HepG2 (cell line): ENCODE results near the gene DLG2. TPM values are rescaled to one million over a fixed set of nuclear protein-coding genes. Genes with fewer than 3 reads are reported as not detected.

Experiments used
- ATAC-seq: fragments of 200-7000 bp; cut with Tn5 transposase; 3 replicates; pipeline ENCODE4 v1.9.1; 2020; ENCODE audit warnings: mild to moderate bottlenecking, moderate library complexity
- BruUV-seq: library from RNA; stranded (reverse); fragments of 400-500 nt; replicated peaks from 2 replicates; lab custom pipeline; 2021; lab: Mats Ljungman, UMichigan
- CTCF ChIA-PET: fragments of 300-600 bp; formaldehyde crosslinking; extraction: SDS; loops from one replicate; lab custom pipeline; 2021; ENCODE audit warnings: low total read pairs, inconsistent platforms, low intra/inter-chr PET ratio; lab: Yijun Ruan, JAX
- POLR2A ChIA-PET: fragments of 350-600 bp; sonication (Branson Sonifier 250); formaldehyde crosslinking; loops from one replicate; lab custom pipeline; 2020; ENCODE audit warnings: antibody characterized with exemption, inconsistent platforms; lab: Yijun Ruan, JAX
- DNase-seq: peaks from one replicate; pipeline ENCODE4 v3.0.0-alpha.2; 2015; ENCODE audit warnings: low spot score
- FAIRE-seq: peaks from 3 replicates; lab custom pipeline; 2011; peaks lifted over from hg19 to GRCh38; lab: Jason Lieb, UNC
- H2AFZ ChIP-seq: one replicate; pipeline ENCODE4 v1.6.1; 2011; ENCODE audit warnings: low read length, inconsistent platforms
- H3K27ac ChIP-seq: fragments of 300-600 bp; 3 replicates; pipeline ENCODE4 v1.8.0; 2011; ENCODE audit warnings: mixed run types, mild to moderate bottlenecking, mixed read lengths, low read length, inconsistent platforms; ENCODE audit not compliant: insufficient read depth; ENCODE audit errors: extremely low read length
- H3K27me3 ChIP-seq, 2 experiments: fragments of 200-600 bp in 1 of 2; 2 replicates in 1 of 2; 3 replicates in 1 of 2; pipeline versions ENCODE4 v1.6.0 to v1.8.0; 2011; ENCODE audit warnings: low read length in 2 of 2, mild to moderate bottlenecking in 2 of 2, moderate library complexity in 2 of 2, inconsistent platforms in 1 of 2; ENCODE audit not compliant: insufficient read depth in 2 of 2, control insufficient read depth in 1 of 2
- H3K36me3 ChIP-seq, 2 experiments: fragments of 200-600 bp in 1 of 2; replicated peaks in 1 of 2; 2 replicates in 1 of 2; 3 replicates in 1 of 2; pipeline versions ENCODE4 v1.5.1 to v1.8.0; 2011; ENCODE audit warnings: low read length in 2 of 2, inconsistent platforms in 1 of 2; ENCODE audit not compliant: insufficient read depth in 2 of 2, control insufficient read depth in 1 of 2
- H3K4me1 ChIP-seq: 2 replicates; pipeline ENCODE4 v1.5.1; 2012; ENCODE audit warnings: low read length, inconsistent platforms; ENCODE audit not compliant: insufficient read depth
- H3K4me2 ChIP-seq: 2 replicates; pipeline ENCODE4 v1.6.0; 2011; ENCODE audit warnings: low read depth, low read length, inconsistent platforms
- H3K4me3 ChIP-seq, 3 experiments: fragments of 200-600 bp in 1 of 3; sonication (generic), shearing (Covaris generic) in 1 of 3; replicated peaks in 1 of 3; 2 replicates each; pipeline ENCODE4 v1.5.1; 2011 to 2016; ENCODE audit warnings: low read length in 3 of 3, inconsistent platforms in 2 of 3, low read depth in 2 of 3, mild to moderate bottlenecking in 2 of 3, control low read depth in 1 of 3, mixed read lengths in 1 of 3; ENCODE audit not compliant: insufficient read depth in 1 of 3
- H3K79me2 ChIP-seq: one replicate; pipeline ENCODE4 v1.6.1; 2011; ENCODE audit warnings: low read length, inconsistent platforms; ENCODE audit not compliant: insufficient read depth
- H3K9ac ChIP-seq: 2 replicates; pipeline ENCODE4 v1.6.0; 2011; ENCODE audit warnings: mild to moderate bottlenecking, low read depth, low read length, inconsistent platforms; ENCODE audit not compliant: insufficient read depth
- H3K9me3 ChIP-seq: 2 replicates; pipeline ENCODE4 v1.5.1; 2012; ENCODE audit warnings: mild to moderate bottlenecking, low read length
- H4K20me1 ChIP-seq: 2 replicates; pipeline ENCODE4 v1.6.0; 2011; ENCODE audit warnings: inconsistent platforms, mild to moderate bottlenecking, low read length, moderate library complexity; ENCODE audit not compliant: insufficient read depth
- DRAP1 ChIP-seq: IDR thresholded peaks from 2 replicates; pipeline ENCODE4 v1.6.1; 2016; ENCODE audit warnings: missing genetic modification reagents, missing compliant biosample characterization
- NFYB ChIP-seq: sonication (generic); formaldehyde crosslinking; IDR thresholded peaks from 2 replicates; pipeline ENCODE4 v1.4.0; 2020; ENCODE audit warnings: missing genetic modification reagents
- SMARCE1 ChIP-seq: fragments of 450-650 bp; IDR thresholded peaks from 2 replicates; pipeline ENCODE4 v1.6.1; 2017; ENCODE audit warnings: borderline replicate concordance
- TBL1XR1 ChIP-seq: fragments of 150-350 bp; IDR thresholded peaks from 2 replicates; pipeline ENCODE4 v1.6.1; 2014; ENCODE audit warnings: borderline replicate concordance, low read length; ENCODE audit not compliant: partially characterized antibody
- ZMAT5 ChIP-seq: sonication (generic); formaldehyde crosslinking; IDR thresholded peaks from 2 replicates; pipeline ENCODE4 v1.5.0; 2020; ENCODE audit warnings: mild to moderate bottlenecking, low read depth, missing genetic modification reagents, borderline replicate concordance
- ZNF160 ChIP-seq: sonication (generic); formaldehyde crosslinking; IDR thresholded peaks from 2 replicates; pipeline ENCODE4 v1.8.0; 2022; ENCODE audit warnings: mild to moderate bottlenecking, inconsistent platforms, missing genetic modification reagents
- ZNF275 ChIP-seq: sonication (generic); formaldehyde crosslinking; IDR thresholded peaks from 2 replicates; pipeline ENCODE4 v1.8.0; 2022; ENCODE audit warnings: missing genetic modification reagents, mild to moderate bottlenecking, inconsistent platforms, borderline replicate concordance
- ZSCAN12 ChIP-seq: sonication (generic); formaldehyde crosslinking; IDR thresholded peaks from 2 replicates; pipeline ENCODE4 v1.9.0; 2021; ENCODE audit warnings: mild to moderate bottlenecking, missing genetic modification reagents
- WGBS: methylation state at CpG from one replicate; pipeline ENCODE4 v1.1.6; 2017; ENCODE audit warnings: low lambda C conversion rate; 5-methylcytosine and 5-hydroxymethylcytosine counted together
- in situ Hi-C: cut with HindIII; loops from 2 replicates; pipeline ENCODE4 v1.10.0; 2017; ENCODE audit warnings: low pct_unique_long_range_greater_than_20kb; ENCODE audit not compliant: extremely low pct_ligation_motif_present
- intact Hi-C: fragments of 100-400 bp; cut with micrococcal nuclease; formaldehyde crosslinking; loops from one replicate; pipeline ENCODE4 v1.10.0; 2022; ENCODE audit not compliant: unreplicated experiment
- polyA plus RNA-seq, 8 experiments: library from polyadenylated mRNA; depleted of rRNA in 3 of 8; stranded (reverse) in 7 of 8; unstranded in 1 of 8; fragments of >200 nt; fragmentation: Illumina TruSeq in 4 of 8; extraction: Trizol in 4 of 8; gene quantifications; 2 replicates each; pipeline versions ENCODE4 v1.2.1 to v1.2.3, GENCODE V29; 2011 to 2016; ENCODE audit warnings: low read depth in 4 of 8, missing spikeins in 1 of 8, mixed read lengths in 1 of 8; ENCODE audit not compliant: insufficient read depth in 1 of 8
- total RNA-seq, 5 experiments: library from RNA; depleted of rRNA; stranded (reverse); fragments of >200 nt; fragmentation: Illumina TruSeq; extraction: Trizol; gene quantifications; 2 replicates each; pipeline ENCODE4 v1.2.3, GENCODE V29; 2016; ENCODE audit warnings: low read depth in 1 of 5

DLG2 gene
- total and polyA plus RNA-seq, 2 of the 13 experiments (the other 11 are each of a cell fraction or from before 2014, with no cell fraction given): 0.46 to 1.0 TPM

- no peak overlapping the region for H3K4me2 ChIP-seq
- no peaks in the 10 kb centered on the region for H4K20me1 ChIP-seq
- no peak overlapping the region for H3K9ac ChIP-seq
- BruUV-seq: no TSS peak
- no peaks in the 10 kb centered on the region for H3K36me3 ChIP-seq
- CTCF ChIA-PET: no interaction called here
- no peaks in the 10 kb centered on the region for H3K79me2 ChIP-seq
- H3K4me3 ChIP-seq: no peak overlapping the region
- ATAC-seq (no peak), DNase-seq (no peak), FAIRE-seq (no peak)
- no peaks in the 10 kb centered on the region for H3K9me3 ChIP-seq
- POLR2A ChIA-PET: no interaction called here
- H3K27me3 ChIP-seq: no peaks in the 10 kb centered on the region
- H3K27ac ChIP-seq: no peak overlapping the region
- 40% methylated on average over 1 of the region's 1 CpG for WGBS
- intact Hi-C loops: no loop called here
- no peak overlapping the region for H2AFZ ChIP-seq
- TF ChIP-seq NFYB (CRISPR knock-in tag): no peak
- no peak for TF ChIP-seq DRAP1
- in situ Hi-C loops: no loop called here
- no peaks in the 10 kb centered on the region for H3K4me1 ChIP-seq
These were observed 1944.6 kb downstream of the DLG2 start for GRCh38 chr11:83682611-83682973.

- H3K4me2 ChIP-seq: no peak overlapping the region
- ChIA-PET CTCF (no interaction called here), POLR2A (no interaction called here)
- TF ChIP-seq ZNF275 (CRISPR knock-in tag) (no peak), SMARCE1 (no peak), ZMAT5 (CRISPR knock-in tag) (no peak), ZSCAN12 (CRISPR knock-in tag) (no peak), TBL1XR1 (no peak), ZNF160 (CRISPR knock-in tag) (no peak)
- no peaks in the 10 kb centered on the region for H4K20me1 ChIP-seq
- H3K79me2 ChIP-seq: no peaks in the 10 kb centered on the region
- in situ Hi-C loops (no loop called here), intact Hi-C loops (no loop called here)
- FAIRE-seq (no peak), ATAC-seq (no peak), DNase-seq (no peak)
- no peak overlapping the region for H3K4me3 ChIP-seq
- no peak overlapping the region for H2AFZ ChIP-seq
- no peaks in the 10 kb centered on the region for H3K4me1 ChIP-seq
- 21% methylated on average over 10 of the region's 10 CpGs for WGBS
- no peak overlapping the region for H3K9ac ChIP-seq
- H3K27ac ChIP-seq: no peak overlapping the region
- H3K36me3 ChIP-seq: no peaks in the 10 kb centered on the region
- H3K9me3 ChIP-seq: no peaks in the 10 kb centered on the region
- no peaks in the 10 kb centered on the region for H3K27me3 ChIP-seq
- BruUV-seq: no TSS peak
These were observed 1945.1 kb downstream of the DLG2 start for GRCh38 chr11:83681906-83682610.
